CD14-positive monocyte (primary cell): ENCODE measurements around the gene FBLIM1. TPM values are rescaled to one million over a fixed set of nuclear protein-coding genes. Genes with fewer than 3 reads are reported as not detected.

Experiments
- DNase-seq, 3 donors: peaks; one replicate each; pipeline ENCODE4 v3.0.0-alpha.2; 2011 to 2022
- H2AFZ ChIP-seq: 2 replicates; pipeline ENCODE4 v1.6.0; 2012; ENCODE audit warnings: mild to moderate bottlenecking, low read depth, low read length, inconsistent platforms; ENCODE audit not compliant: insufficient read depth, poor library complexity, severe bottlenecking
- H3K27ac ChIP-seq, 2 donors: 1 replicate in 1 of 2; 2 replicates in 1 of 2; pipeline ENCODE4 v1.5.1; 2012 to 2013; ENCODE audit warnings: low read length in 2 of 2, control low read depth in 1 of 2, inconsistent platforms in 1 of 2, low read depth in 1 of 2, mild to moderate bottlenecking in 1 of 2
- H3K27me3 ChIP-seq, 2 donors: one replicate each; pipeline versions ENCODE4 v1.6.0 to v1.6.1; 2011 to 2013; ENCODE audit warnings: low read length in 2 of 2; ENCODE audit not compliant: control insufficient read depth in 2 of 2, insufficient read depth in 2 of 2
- H3K36me3 ChIP-seq, 2 donors: replicated peaks in 1 of 2; 1 replicate in 1 of 2; 2 replicates in 1 of 2; pipeline versions ENCODE4 v1.5.1 to v1.6.1; 2012 to 2013; ENCODE audit warnings: low read length in 2 of 2, control low read depth in 1 of 2, inconsistent platforms in 1 of 2, mild to moderate bottlenecking in 1 of 2; ENCODE audit not compliant: insufficient read depth in 2 of 2, control insufficient read depth in 1 of 2
- H3K4me1 ChIP-seq, 2 donors: 1 replicate in 1 of 2; 2 replicates in 1 of 2; pipeline versions ENCODE4 v1.5.1 to v1.6.1; 2012 to 2013; ENCODE audit warnings: low read length in 2 of 2, control low read depth in 1 of 2, inconsistent platforms in 1 of 2, mild to moderate bottlenecking in 1 of 2, moderate library complexity in 1 of 2; ENCODE audit not compliant: insufficient read depth in 2 of 2, control insufficient read depth in 1 of 2
- H3K4me2 ChIP-seq: replicated peaks from 2 replicates; pipeline ENCODE3; 2012; ENCODE audit warnings: low read length, moderate library complexity, mild to moderate bottlenecking; ENCODE audit not compliant: poor library complexity, severe bottlenecking; ENCODE audit errors: extremely low read depth
- H3K4me3 ChIP-seq, 3 experiments: fragments of 200-600 bp in 1 of 3; sonication (generic) in 1 of 3; replicated peaks in 1 of 3; 1 replicate in 2 of 3; 2 replicates in 1 of 3; pipeline ENCODE4 v1.5.1; 2011 to 2013; ENCODE audit warnings: low read length in 3 of 3, mild to moderate bottlenecking in 3 of 3, control low read depth in 2 of 3, low read depth in 2 of 3, inconsistent platforms in 1 of 3, moderate library complexity in 1 of 3
- H3K79me2 ChIP-seq: 2 replicates; pipeline ENCODE4 v1.6.0; 2012; ENCODE audit warnings: mild to moderate bottlenecking, control low read depth, inconsistent platforms, low read length, moderate library complexity; ENCODE audit not compliant: insufficient read depth
- H3K9ac ChIP-seq: 2 replicates; pipeline ENCODE4 v1.6.0; 2017; ENCODE audit warnings: low read length, mild to moderate bottlenecking; ENCODE audit not compliant: insufficient read depth, poor library complexity, severe bottlenecking
- H3K9me3 ChIP-seq, 2 donors: replicated peaks in 1 of 2; 1 replicate in 1 of 2; 2 replicates in 1 of 2; pipeline versions ENCODE4 v1.5.1 to v1.6.1; 2012 to 2013; ENCODE audit warnings: low read length in 2 of 2, control low read depth in 1 of 2; ENCODE audit not compliant: control insufficient read depth in 1 of 2, insufficient read depth in 1 of 2
- H4K20me1 ChIP-seq: 2 replicates; pipeline ENCODE4 v1.6.0; 2012; ENCODE audit warnings: mild to moderate bottlenecking, low read length, control low read depth, moderate library complexity; ENCODE audit not compliant: insufficient read depth
- H3K27ac Mint-ChIP-seq, 7 donors: one replicate each; pipeline ENCODE4 v1.8.0; 2020; ENCODE audit warnings: mild to moderate bottlenecking in 7 of 7, mixed read lengths in 7 of 7, moderate library complexity in 6 of 7, inconsistent platforms in 2 of 7
- H3K27me3 Mint-ChIP-seq, 3 donors: one replicate each; pipeline ENCODE4 v1.8.0; 2021 to 2022; ENCODE audit warnings: low read depth in 3 of 3, mild to moderate bottlenecking in 3 of 3, mixed read lengths in 3 of 3, moderate library complexity in 3 of 3, inconsistent platforms in 1 of 3
- H3K36me3 Mint-ChIP-seq, 2 donors: one replicate each; pipeline ENCODE4 v1.8.0; 2020; ENCODE audit warnings: mixed read lengths in 2 of 2, inconsistent platforms in 1 of 2, mild to moderate bottlenecking in 1 of 2
- H3K4me1 Mint-ChIP-seq: one replicate; pipeline ENCODE4 v1.8.0; 2020; ENCODE audit warnings: mild to moderate bottlenecking, mixed read lengths
- H3K4me3 Mint-ChIP-seq, 2 donors: one replicate each; pipeline ENCODE4 v1.8.0; 2020; ENCODE audit warnings: mild to moderate bottlenecking in 2 of 2, mixed read lengths in 2 of 2, moderate library complexity in 1 of 2
- H3K9me3 Mint-ChIP-seq, 7 donors: one replicate each; pipeline ENCODE4 v1.8.0; 2020 to 2022; ENCODE audit warnings: mixed read lengths in 7 of 7, mild to moderate bottlenecking in 6 of 7, moderate library complexity in 6 of 7, inconsistent platforms in 2 of 7
- CTCF ChIP-seq: fragments of 200-600 bp; IDR thresholded peaks from one replicate; pipeline ENCODE4 v1.8.0; 2022; ENCODE audit warnings: antibody characterized with exemption, mild to moderate bottlenecking
- WGBS: methylation state at CpG from one replicate; pipeline ENCODE4 v1.1.5; 2013; ENCODE audit warnings: missing lambda C conversion rate; ENCODE audit not compliant: insufficient coverage; 5-methylcytosine and 5-hydroxymethylcytosine counted together
- intact Hi-C, 2 donors: fragments of 100-400 bp; cut with micrococcal nuclease; formaldehyde crosslinking; loops; one replicate each; pipeline versions ENCODE4 v1.15.0 to v1.15.1; 2023
- polyA plus RNA-seq, 3 donors: library from polyadenylated mRNA; depleted of rRNA in 1 of 3; unstranded in 2 of 3; stranded (reverse) in 1 of 3; fragments of 300-500 nt in 2 of 3; fragments of >200 nt in 1 of 3; fragmentation: Illumina TruSeq in 2 of 3; gene quantifications; 1 replicate in 2 of 3; 2 replicates in 1 of 3; pipeline ENCODE4 v1.2.3, GENCODE V29; 2012 to 2021

Gene FBLIM1
- polyA plus RNA-seq, 3 donors: not detected

GRCh38 chr1:15799004-15799867 lies 40.6 kb downstream of the FBLIM1 start:
- no peaks in the 10 kb centered on the region for H3K9me3 Mint-ChIP-seq
- H3K27ac Mint-ChIP-seq: peak overlapping the region in 1 of 7 donors; percentile 46

More at GRCh38 chr1:15799004-15799867, 40.6 kb downstream of the FBLIM1 start:
- TF ChIP-seq CTCF: no peak
- H3K4me3 Mint-ChIP-seq: no peak overlapping the region
- no peaks in the 10 kb centered on the region for H3K36me3 ChIP-seq
- no peak overlapping the region for H3K4me2 ChIP-seq
- H3K27ac ChIP-seq: no peak overlapping the region
- peaks cover 0 to 7% of the 10 kb centered on the region in 2 donors for H3K27me3 ChIP-seq
- no peaks in the 10 kb centered on the region for H3K4me1 ChIP-seq
- no peaks in the 10 kb centered on the region for H3K4me1 Mint-ChIP-seq
- H3K4me3 ChIP-seq: no peak overlapping the region
- no peaks in the 10 kb centered on the region for H3K79me2 ChIP-seq
- no peaks in the 10 kb centered on the region for H4K20me1 ChIP-seq
- peak in 2 of 3 donors; percentile 4 to 62 for DNase-seq
- H3K9ac ChIP-seq: no peak overlapping the region
- 83% methylated on average over 7 of the region's 9 CpGs for WGBS
- no peaks in the 10 kb centered on the region for H3K9me3 ChIP-seq
- H3K36me3 Mint-ChIP-seq: no peaks in the 10 kb centered on the region
- no peak overlapping the region for H2AFZ ChIP-seq
- peaks cover 22 to 48% (median 30%) of the 10 kb centered on the region in 3 donors for H3K27me3 Mint-ChIP-seq
- intact Hi-C loops: loop anchor here in 1 of 2 donors (10.0 kb wide), 1 partner anchor 256 kb away; no protein-coding TSS in a partner anchor
